ENCODE measurements around the gene DUT. TPM values are rescaled to one million over a fixed set of nuclear protein-coding genes. Genes with fewer than 3 reads are reported as not detected.

Gene DUT
- total RNA-seq, 2 experiments from 2014 or later: 605 to 628 TPM

DNA sequence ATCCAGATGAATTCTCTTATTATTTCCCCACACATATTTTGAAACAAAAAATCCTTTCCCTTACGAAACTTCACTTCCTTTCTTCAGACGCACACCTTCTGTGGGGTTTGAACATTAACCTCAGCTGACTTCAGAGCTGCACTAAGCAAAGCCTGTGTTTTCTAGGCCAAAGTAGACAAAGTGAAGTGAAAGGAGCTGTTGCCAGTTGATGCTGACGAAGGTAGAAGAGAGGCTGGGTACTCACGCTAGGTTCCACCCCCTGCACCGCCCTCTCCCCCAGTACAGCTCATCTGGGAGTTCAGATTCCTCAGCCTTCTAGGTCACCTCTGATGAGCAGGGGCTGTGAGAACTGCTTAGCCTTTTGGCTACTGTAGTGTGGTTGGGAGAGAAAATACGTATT, 24.1 kb downstream of the DUT start:
- H3K4me3 Mint-ChIP-seq: no peak overlapping the region
- intact Hi-C loops (cut with micrococcal nuclease): loop anchor here (5.0 to 10.0 kb wide), 3 partner anchors 502 to 1789 kb away; partner anchors contain the start of gene SHC4
- no peak overlapping the region for H3K27ac Mint-ChIP-seq
- CTCF ChIA-PET: interaction anchor here (1.5 kb wide), 1 partner anchor 55 kb away, joined by 4 read pairs; no protein-coding TSS in a partner anchor
- no peaks in the 10 kb centered on the region for H3K36me3 Mint-ChIP-seq (ENCODE audit: low read depth)
- H3K27me3 Mint-ChIP-seq (ENCODE audit: low read depth): no peaks in the 10 kb centered on the region
- no peak for DNase-seq
- peaks cover 6% of the 10 kb centered on the region for H3K4me1 Mint-ChIP-seq (ENCODE audit: low read depth)
- H3K9me3 Mint-ChIP-seq: no peaks in the 10 kb centered on the region

DNA sequence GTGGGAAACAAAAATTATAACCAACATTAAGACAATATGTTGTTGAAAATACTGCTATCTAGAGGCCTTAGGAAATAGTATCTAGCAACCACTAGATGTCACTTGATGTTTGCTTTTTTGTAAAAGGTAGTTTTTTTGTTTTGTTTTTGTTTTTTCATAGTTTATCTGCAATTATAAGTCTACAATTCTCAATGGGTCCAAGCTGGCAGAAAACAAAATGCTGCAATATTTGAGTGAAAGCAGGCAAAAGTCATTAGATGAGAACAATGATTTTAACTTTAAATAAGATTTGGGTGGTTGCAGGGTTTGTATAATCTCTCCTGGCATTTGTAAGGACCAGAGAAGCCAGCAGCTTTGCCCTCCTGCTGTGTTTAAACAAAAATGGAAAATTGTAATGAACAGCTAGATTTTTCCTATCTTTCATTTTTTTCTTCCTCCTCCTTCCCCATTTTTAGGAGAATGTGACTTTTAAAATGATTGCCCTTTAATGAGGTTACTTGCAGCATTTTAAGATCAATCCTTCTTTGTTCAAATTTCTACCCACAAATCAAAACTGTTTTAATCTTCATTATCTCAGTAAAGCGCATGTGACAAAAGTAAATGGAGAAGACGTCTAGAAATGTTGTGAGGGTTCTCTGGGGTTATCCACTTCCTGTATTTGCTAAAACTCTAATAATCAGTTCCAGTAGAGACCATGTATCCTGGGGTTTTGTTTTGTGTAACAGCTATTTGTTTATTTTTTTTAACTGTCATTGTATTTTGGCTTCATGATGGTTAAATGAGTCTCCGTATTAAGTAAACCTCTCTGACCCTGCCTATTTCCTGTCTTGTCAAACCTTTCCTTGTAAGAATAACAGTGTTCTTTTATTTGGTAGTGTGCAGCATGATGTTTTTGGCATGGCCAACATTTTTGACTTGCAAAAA, 27.3 kb downstream of the DUT start:
- Mint-ChIP-seq H3K27ac (no peak overlapping the region), H3K27me3 (ENCODE audit: low read depth) (peaks cover under 1% of the 10 kb centered on the region), H3K36me3 (ENCODE audit: low read depth) (no peaks in the 10 kb centered on the region), H3K4me3 (no peak overlapping the region), H3K4me1 (ENCODE audit: low read depth) (peaks cover 4% of the 10 kb centered on the region), H3K9me3 (peaks cover 2% of the 10 kb centered on the region)
- no peak for DNase-seq
- intact Hi-C loops (cut with micrococcal nuclease): loop anchor here (2.0 to 10.0 kb wide), 4 partner anchors 499 to 1786 kb away; partner anchors contain the start of genes FGF7 and SHC4
- CTCF ChIA-PET: interaction anchor here (0.6 to 1.9 kb wide), 6 partner anchors 14 to 494 kb away, joined by 3 to 9 read pairs (median 3); no protein-coding TSS in a partner anchor

DNA sequence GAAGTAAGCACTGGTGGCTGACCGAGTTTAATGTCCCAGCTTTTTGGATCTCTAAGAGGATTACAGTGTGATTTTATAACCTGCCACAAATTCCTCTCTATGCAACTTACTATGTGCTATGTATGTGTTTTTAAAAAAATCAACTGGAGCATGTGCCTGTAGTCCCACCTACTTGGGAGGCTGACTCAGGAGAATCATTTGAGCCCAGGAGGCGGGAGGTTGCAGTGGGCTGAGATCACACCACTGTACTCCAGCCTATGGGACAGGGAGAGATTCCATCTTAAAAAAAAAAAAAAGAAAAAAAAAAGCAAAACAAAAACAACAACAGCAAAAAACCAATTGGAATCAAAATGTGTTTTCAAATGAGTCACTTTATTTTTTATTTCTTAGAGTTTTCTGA, 29.6 kb downstream of the DUT start:
- Mint-ChIP-seq H3K9me3 (peaks cover 2% of the 10 kb centered on the region), H3K4me1 (ENCODE audit: low read depth) (peaks cover 4% of the 10 kb centered on the region), H3K4me3 (no peak overlapping the region), H3K27ac (no peak overlapping the region), H3K27me3 (ENCODE audit: low read depth) (peaks cover 3% of the 10 kb centered on the region), H3K36me3 (ENCODE audit: low read depth) (no peaks in the 10 kb centered on the region)
- intact Hi-C loops (cut with micrococcal nuclease): no loop called here
- DNase-seq: no peak
- CTCF ChIA-PET: no interaction called here

DNA sequence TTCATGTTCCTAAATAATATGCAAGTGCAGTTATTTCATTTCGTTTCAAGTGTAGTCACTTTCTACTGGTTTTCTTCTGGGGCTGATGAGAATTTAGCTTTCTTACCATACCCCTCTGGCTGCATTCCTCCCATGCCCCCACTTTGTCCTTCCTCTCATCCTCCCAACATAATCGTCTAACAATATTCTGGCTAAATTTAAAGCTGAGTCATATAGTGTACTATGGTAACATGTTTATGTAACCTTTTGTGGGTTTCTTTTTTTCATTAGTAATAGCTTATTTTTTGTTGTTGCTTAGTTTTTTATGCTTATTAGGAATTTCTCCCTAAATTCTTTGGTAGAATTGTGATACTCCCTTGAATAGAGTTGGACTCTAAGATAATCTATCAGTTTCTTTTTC, 30.5 kb downstream of the DUT start:
- intact Hi-C loops (cut with micrococcal nuclease): no loop called here
- Mint-ChIP-seq H3K4me3 (no peak overlapping the region), H3K27me3 (ENCODE audit: low read depth) (peaks cover 4% of the 10 kb centered on the region), H3K27ac (no peak overlapping the region), H3K4me1 (ENCODE audit: low read depth) (peaks cover 4% of the 10 kb centered on the region), H3K36me3 (ENCODE audit: low read depth) (no peaks in the 10 kb centered on the region), H3K9me3 (peaks cover 2% of the 10 kb centered on the region)
- CTCF ChIA-PET: no interaction called here
- DNase-seq: no peak

DNA sequence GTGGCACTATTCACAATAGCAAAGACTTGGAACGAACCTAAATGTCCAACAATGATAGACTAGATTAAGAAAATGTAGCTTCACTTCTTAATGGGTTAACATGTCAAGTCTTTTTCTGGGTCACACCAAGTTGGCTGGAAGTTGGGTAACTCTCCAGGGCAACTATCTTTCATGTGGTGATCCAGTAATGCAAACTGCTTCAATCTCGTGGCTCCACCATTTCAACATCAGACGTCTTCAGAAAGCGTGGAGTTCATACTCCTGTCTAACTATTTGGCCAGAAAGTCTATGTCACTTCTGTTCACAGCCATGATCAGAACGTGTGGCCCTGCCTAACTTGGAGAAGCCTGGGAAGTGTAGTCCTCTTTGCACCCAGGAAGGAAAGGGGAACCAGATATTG, 32.2 kb downstream of the DUT start:
- no peak for DNase-seq
- intact Hi-C loops (cut with micrococcal nuclease): no loop called here
- H3K27ac Mint-ChIP-seq: no peak overlapping the region
- H3K27me3 Mint-ChIP-seq (ENCODE audit: low read depth): peaks cover 4% of the 10 kb centered on the region
- H3K9me3 Mint-ChIP-seq: peaks cover 2% of the 10 kb centered on the region
- H3K36me3 Mint-ChIP-seq (ENCODE audit: low read depth): no peaks in the 10 kb centered on the region
- H3K4me3 Mint-ChIP-seq: no peak overlapping the region
- CTCF ChIA-PET: interaction anchor here (0.6 kb wide), 1 partner anchor 22 kb away, joined by 3 read pairs; no protein-coding TSS in a partner anchor
- H3K4me1 Mint-ChIP-seq (ENCODE audit: low read depth): peaks cover 2% of the 10 kb centered on the region

DNA sequence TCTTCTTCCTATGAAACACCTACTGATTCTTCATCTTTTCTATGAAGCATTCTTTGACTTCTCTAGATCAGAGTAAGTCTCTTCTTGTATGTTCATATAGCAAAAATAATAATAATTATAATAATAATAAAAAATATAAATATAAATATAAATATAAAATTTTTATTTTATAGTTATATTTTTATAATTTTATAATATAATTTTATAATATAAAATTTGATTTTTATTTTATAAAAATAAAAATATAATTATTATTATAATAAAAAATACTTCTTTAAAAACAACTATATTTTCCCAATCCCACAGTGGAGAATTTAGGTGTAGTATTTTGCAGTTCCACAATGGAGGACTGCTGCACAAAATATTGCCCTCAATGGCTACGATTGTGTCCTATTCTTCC, 34.3 kb downstream of the DUT start:
- H3K36me3 Mint-ChIP-seq (ENCODE audit: low read depth): no peaks in the 10 kb centered on the region
- no peak for DNase-seq
- CTCF ChIA-PET: no interaction called here
- intact Hi-C loops (cut with micrococcal nuclease): no loop called here
- no peak overlapping the region for H3K27ac Mint-ChIP-seq
- H3K4me1 Mint-ChIP-seq (ENCODE audit: low read depth): no peaks in the 10 kb centered on the region
- H3K27me3 Mint-ChIP-seq (ENCODE audit: low read depth): peaks cover 4% of the 10 kb centered on the region
- H3K9me3 Mint-ChIP-seq: peaks cover 2% of the 10 kb centered on the region
- no peak overlapping the region for H3K4me3 Mint-ChIP-seq

DNA sequence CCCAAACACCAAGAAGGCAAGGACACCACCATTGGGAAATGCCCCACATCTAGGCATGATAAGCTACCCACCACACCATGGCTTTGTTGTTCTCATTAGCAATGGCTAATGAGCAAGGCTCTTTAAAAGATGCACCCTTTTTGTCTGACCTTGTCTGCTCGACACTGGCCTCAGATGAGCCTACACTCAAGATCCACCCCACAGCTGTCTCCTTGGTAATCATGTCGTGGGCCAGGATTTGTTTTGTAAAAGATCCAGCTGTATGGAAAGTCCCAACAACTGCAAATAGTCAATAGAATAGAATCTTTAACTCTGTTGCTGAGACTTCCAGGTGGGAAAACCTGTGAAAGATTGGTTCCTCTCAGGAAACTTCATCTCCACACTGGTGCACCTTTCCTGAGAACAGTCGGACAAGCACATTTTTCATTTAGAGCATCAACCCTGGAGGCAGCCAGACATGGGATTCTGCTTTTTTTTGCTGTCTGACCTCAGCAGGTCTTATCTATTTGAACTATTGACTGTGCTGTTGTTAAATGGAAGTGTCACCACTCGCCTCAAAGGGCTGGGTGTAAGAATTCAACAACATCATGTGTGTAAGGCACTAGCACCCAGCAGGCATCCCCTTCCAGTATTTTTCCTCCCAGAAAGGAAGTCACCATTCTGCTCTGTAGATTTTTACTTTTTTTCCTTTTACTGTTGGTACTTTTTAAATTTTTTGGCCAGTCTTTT, 35.5 kb downstream of the DUT start:
- intact Hi-C loops (cut with micrococcal nuclease): no loop called here
- H3K27me3 Mint-ChIP-seq (ENCODE audit: low read depth): peaks cover 4% of the 10 kb centered on the region
- H3K27ac Mint-ChIP-seq: no peak overlapping the region
- no peaks in the 10 kb centered on the region for H3K36me3 Mint-ChIP-seq (ENCODE audit: low read depth)
- H3K4me1 Mint-ChIP-seq (ENCODE audit: low read depth): no peaks in the 10 kb centered on the region
- CTCF ChIA-PET: interaction anchor here (0.7 kb wide), 1 partner anchor 16 kb away, joined by 5 read pairs; no protein-coding TSS in a partner anchor
- no peak for DNase-seq
- H3K9me3 Mint-ChIP-seq: peaks cover 2% of the 10 kb centered on the region
- no peak overlapping the region for H3K4me3 Mint-ChIP-seq

DNA sequence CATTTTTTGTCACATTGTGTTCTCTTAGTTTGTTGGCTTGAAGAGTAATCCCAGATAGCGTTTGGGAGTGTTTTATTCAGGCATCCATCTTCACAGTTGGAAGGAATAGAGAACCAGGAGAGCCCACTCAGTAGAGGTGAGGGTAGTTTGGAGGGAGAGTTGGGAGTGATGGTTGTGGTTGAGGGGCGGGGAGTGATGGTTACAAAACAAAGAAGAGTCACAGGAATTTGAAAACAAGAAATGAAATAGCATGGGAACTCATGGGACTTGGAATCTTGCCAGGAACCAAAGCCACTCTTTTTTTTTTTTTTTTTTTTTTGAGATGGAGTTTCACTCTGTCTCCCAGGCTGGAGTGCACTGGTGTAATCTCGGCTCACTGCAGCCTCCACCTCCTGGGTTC, 36.3 kb downstream of the DUT start:
- Mint-ChIP-seq H3K27me3 (ENCODE audit: low read depth) (peaks cover 4% of the 10 kb centered on the region), H3K36me3 (ENCODE audit: low read depth) (no peaks in the 10 kb centered on the region), H3K4me3 (no peak overlapping the region), H3K27ac (no peak overlapping the region), H3K4me1 (ENCODE audit: low read depth) (no peaks in the 10 kb centered on the region), H3K9me3 (no peaks in the 10 kb centered on the region)
- intact Hi-C loops (cut with micrococcal nuclease): no loop called here
- CTCF ChIA-PET: no interaction called here
- DNase-seq: no peak

DNA sequence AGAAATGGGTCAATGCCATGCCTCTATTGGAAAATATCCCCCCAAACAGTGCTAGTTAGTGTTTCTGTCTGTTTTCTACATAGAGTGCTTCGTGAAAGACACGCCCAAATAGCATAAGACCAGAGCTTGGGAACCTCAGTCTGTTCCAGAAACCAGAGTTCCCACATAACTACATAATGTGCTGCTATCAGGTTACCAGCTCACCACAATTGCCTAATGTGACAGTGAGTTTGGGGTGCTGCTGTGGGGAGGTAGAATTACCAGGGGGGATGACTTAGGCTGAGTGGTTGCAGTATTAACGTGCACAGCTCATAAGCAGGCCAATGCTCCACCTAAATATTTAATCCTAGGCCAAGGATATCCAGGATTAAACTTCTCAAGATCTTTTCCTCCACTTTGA, 39.2 kb downstream of the DUT start:
- Mint-ChIP-seq H3K27me3 (ENCODE audit: low read depth) (peaks cover 21% of the 10 kb centered on the region), H3K4me1 (ENCODE audit: low read depth) (no peaks in the 10 kb centered on the region), H3K9me3 (no peaks in the 10 kb centered on the region), H3K36me3 (ENCODE audit: low read depth) (no peaks in the 10 kb centered on the region), H3K4me3 (no peak overlapping the region), H3K27ac (no peak overlapping the region)
- CTCF ChIA-PET: interaction anchor here (0.7 to 1.9 kb wide), 2 partner anchors 18 to 121 kb away, joined by 3 to 9 read pairs; no protein-coding TSS in a partner anchor
- intact Hi-C loops (cut with micrococcal nuclease): no loop called here
- DNase-seq: no peak

DNA sequence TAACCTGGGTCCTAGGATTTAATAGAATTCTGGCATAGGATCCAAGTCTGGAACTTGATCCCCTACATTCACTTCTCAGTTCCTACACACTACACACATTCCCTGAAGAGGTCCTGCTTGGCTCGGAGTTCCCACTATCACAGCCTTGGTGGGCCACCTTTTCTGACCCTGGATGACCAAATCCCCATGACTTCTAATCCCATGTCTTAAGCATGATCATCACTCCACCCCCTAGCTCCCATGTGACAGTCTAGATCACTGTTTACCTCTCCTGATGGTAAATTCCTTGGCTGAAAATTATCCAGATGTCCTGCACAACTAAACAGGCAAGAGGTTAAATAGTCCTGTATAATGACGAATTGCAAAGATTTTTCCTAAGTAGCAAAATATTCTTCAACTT, 40.3 kb downstream of the DUT start:
- intact Hi-C loops (cut with micrococcal nuclease): no loop called here
- H3K27me3 Mint-ChIP-seq (ENCODE audit: low read depth): peaks cover 28% of the 10 kb centered on the region

DNA sequence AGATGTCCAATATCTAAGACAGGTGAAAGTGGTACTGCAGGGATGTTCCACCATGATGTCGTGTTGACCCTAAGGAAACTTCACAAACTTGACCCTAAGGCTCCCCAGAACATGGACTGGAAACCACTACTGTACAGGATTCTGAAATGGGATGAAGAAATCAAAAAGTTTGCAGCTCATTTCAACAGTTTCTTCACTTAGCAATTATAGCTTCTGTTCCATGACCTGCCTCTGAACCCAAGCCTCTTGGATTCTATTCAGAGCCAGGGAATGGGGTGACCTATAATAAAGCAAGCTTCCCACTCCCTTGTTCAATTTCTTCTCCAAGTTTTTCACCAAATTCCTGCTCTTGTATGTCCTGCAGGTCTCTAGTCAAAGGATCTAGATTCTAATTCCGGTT, 40.7 kb downstream of the DUT start:
- H3K27ac Mint-ChIP-seq: no peak overlapping the region
- DNase-seq: no peak
- H3K36me3 Mint-ChIP-seq (ENCODE audit: low read depth): no peaks in the 10 kb centered on the region
- no peak overlapping the region for H3K4me3 Mint-ChIP-seq
- H3K27me3 Mint-ChIP-seq (ENCODE audit: low read depth): peaks cover 28% of the 10 kb centered on the region
- no peaks in the 10 kb centered on the region for H3K9me3 Mint-ChIP-seq
- CTCF ChIA-PET: interaction anchor here (0.5 to 0.6 kb wide), 3 partner anchors 13 to 1050 kb away, joined by 3 read pairs; no protein-coding TSS in a partner anchor
- no peaks in the 10 kb centered on the region for H3K4me1 Mint-ChIP-seq (ENCODE audit: low read depth)
- intact Hi-C loops (cut with micrococcal nuclease): no loop called here

More for the DNA sequence above, 40.3 kb downstream of the DUT start:
- no peak overlapping the region for H3K4me3 Mint-ChIP-seq
- H3K4me1 Mint-ChIP-seq (ENCODE audit: low read depth): no peaks in the 10 kb centered on the region
- DNase-seq: no peak
- CTCF ChIA-PET: interaction anchor here (0.5 kb wide), 1 partner anchor 1050 kb away, joined by 3 read pairs; no protein-coding TSS in a partner anchor
- H3K27ac Mint-ChIP-seq: no peak overlapping the region
- H3K36me3 Mint-ChIP-seq (ENCODE audit: low read depth): no peaks in the 10 kb centered on the region
- H3K9me3 Mint-ChIP-seq: no peaks in the 10 kb centered on the region

DNA sequence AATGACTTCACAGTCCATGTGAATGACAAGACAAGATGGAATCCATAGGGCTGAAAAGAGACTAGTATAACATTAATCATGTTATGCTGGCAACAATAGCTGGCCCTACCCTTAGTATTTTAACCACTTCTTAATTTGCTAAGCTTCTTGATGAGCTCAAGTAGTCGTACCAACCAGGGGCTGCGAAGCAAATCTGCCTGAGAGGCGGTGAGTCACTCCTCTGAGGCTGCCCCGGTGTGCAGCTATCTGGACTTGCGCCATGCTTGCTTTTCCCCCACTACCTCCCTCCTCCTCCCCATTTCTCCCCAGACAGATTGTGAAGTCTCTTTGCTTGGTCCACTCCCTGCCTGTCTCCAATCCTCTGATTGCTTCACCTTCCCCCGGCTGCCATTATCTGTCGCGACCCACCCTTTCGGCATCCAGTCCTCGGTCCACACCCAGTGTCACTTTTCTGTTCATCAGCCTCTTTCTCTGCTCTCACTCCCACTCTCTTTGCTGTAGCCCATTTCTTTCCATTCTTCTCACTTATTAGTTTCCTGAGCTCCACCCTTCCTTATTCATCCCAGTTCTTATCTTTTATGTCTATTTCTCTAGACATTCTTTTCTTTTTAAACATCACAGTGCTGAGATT, 42.7 kb downstream of the DUT start:
- intact Hi-C loops (cut with micrococcal nuclease): no loop called here
- Mint-ChIP-seq H3K36me3 (ENCODE audit: low read depth) (no peaks in the 10 kb centered on the region), H3K27ac (no peak overlapping the region), H3K4me3 (no peak overlapping the region), H3K27me3 (ENCODE audit: low read depth) (peaks cover 29% of the 10 kb centered on the region), H3K9me3 (peaks cover 2% of the 10 kb centered on the region), H3K4me1 (ENCODE audit: low read depth) (no peaks in the 10 kb centered on the region)
- CTCF ChIA-PET: interaction anchor here (2.0 kb wide), 1 partner anchor 15 kb away, joined by 9 read pairs; no protein-coding TSS in a partner anchor
- no peak for DNase-seq

All from activated naive CD4-positive, alpha-beta T cell treated with anti-CD3 and anti-CD28 coated beads for 36 hours (primary cell).